ENCODE data around the gene SNTN. TPM values are rescaled to one million over a fixed set of nuclear protein-coding genes. Genes with fewer than 3 reads are reported as not detected.

Gene SNTN
- total RNA-seq, result not detected in 2 replicates

DNA sequence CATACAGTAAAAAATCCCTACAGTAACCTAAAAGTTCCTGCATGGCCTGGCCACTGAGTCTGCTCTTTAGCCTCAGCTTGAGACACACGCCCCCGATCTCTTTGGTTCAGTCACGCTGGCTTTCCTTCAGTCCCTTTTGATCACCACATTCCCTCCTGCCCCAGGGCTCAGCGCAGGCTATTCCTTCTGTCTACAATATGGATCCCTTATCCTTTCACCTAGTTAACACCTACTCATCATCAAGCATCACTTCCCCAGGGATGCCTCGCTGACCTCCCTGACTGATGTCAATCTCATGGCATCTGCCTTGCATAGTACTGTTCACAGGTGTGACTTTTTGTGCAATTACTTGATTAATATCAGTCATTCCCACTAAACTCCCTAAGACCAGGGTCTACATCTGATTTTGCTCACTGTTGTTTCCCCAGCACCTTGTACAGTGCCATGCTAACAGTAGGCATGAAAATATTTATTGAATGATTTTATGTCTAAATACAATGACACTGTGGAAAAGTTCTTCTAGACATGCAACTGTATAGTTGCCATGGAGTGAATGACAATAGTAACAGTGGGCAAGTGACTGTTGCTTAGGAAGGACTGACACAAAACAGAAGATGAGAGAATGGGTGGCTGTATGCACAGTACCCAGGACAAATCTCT lies at the start of gene SNTN:
SNTN (plus strand) TSS at position 610 of the 660 bp plus-strand sequence; CDS start at position 623, 13 bp downstream.

Other genes starting within 250 kb of the SNTN start
- gene C3orf49, start 166.6 kb downstream of the SNTN start, total RNA-seq, result not detected in 2 replicates
- 29.8 and 34.8 TPM in 2 replicates for gene THOC7, start 211.1 kb downstream of the SNTN start, total RNA-seq
- gene ATXN7, start 211.2 kb downstream of the SNTN start, total RNA-seq, result 11.6 and 18.8 TPM in 2 replicates

All from placental pericyte (primary cell).